Measurements from ENCODE around the gene DPRX. TPM values are rescaled to one million over a fixed set of nuclear protein-coding genes. Genes with fewer than 3 reads are reported as not detected.

Gene DPRX
- total RNA-seq, 1 donor from 2014 or later, result not detected

DNA sequence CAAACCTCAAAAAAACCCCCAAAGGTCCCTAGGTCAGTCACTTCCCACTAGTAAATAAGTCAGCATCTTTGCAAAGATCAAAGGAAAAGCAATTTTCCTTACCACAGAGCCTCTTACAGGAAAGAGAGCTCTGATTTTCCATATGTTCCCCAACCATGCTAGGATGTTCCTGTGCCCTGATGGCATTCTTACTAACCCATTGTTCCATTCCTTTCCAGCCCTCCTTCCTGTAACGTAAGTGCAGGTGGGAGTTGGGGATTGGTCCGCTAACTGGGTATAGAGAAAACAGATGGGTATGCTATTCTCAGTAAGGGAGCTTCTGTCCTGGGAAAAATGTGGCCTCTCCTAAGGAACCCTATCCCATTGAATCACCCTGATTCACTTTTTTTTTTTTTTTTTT, 14.3 kb downstream of the DPRX start:
- Mint-ChIP-seq H3K4me3 (ENCODE audit: unreplicated experiment) (no peak overlapping the region), H3K4me1 (ENCODE audit: low read depth) (no peaks in the 10 kb centered on the region), H3K27me3 (ENCODE audit: low read depth) (no peaks in the 10 kb centered on the region), H3K27ac (ENCODE audit: unreplicated experiment) (no peak overlapping the region), H3K36me3 (ENCODE audit: low read depth) (no peaks in the 10 kb centered on the region), H3K9me3 (ENCODE audit: low read depth) (peaks cover 31% of the 10 kb centered on the region)
- DNase-seq (ENCODE audit: low spot score), result no peak
- TF ChIP-seq, protein P1, sequence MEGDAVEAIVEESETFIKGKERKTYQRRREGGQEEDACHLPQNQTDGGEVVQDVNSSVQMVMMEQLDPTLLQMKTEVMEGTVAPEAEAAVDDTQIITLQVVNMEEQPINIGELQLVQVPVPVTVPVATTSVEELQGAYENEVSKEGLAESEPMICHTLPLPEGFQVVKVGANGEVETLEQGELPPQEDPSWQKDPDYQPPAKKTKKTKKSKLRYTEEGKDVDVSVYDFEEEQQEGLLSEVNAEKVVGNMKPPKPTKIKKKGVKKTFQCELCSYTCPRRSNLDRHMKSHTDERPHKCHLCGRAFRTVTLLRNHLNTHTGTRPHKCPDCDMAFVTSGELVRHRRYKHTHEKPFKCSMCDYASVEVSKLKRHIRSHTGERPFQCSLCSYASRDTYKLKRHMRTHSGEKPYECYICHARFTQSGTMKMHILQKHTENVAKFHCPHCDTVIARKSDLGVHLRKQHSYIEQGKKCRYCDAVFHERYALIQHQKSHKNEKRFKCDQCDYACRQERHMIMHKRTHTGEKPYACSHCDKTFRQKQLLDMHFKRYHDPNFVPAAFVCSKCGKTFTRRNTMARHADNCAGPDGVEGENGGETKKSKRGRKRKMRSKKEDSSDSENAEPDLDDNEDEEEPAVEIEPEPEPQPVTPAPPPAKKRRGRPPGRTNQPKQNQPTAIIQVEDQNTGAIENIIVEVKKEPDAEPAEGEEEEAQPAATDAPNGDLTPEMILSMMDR (IDR thresholded peaks at IDR 0.05), result no peak

DNA sequence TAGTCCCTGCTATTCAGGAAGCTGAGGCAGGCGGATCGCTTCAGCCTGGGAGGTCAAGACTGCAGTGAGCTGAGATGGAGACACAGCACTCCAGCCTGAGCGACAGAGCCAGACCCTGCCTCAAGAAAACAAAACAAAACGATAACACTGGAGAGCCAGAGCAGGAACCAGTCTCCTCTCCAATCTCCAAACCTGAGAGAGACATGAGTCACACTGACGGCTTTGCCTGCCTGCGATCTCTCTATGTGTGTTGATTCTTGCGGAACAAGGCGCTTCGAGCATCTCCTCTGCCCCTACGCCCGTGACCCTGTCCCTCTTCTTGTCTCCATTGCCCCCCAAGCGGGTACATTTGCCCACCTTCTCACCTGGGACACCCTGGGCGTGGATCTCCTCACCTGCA, 15.6 kb downstream of the DPRX start:
- TF ChIP-seq, protein P1 (IDR thresholded peaks at IDR 0.05), result no peak
- Mint-ChIP-seq H3K27ac (ENCODE audit: unreplicated experiment) (no peak overlapping the region), H3K27me3 (ENCODE audit: low read depth) (no peaks in the 10 kb centered on the region)

DNA sequence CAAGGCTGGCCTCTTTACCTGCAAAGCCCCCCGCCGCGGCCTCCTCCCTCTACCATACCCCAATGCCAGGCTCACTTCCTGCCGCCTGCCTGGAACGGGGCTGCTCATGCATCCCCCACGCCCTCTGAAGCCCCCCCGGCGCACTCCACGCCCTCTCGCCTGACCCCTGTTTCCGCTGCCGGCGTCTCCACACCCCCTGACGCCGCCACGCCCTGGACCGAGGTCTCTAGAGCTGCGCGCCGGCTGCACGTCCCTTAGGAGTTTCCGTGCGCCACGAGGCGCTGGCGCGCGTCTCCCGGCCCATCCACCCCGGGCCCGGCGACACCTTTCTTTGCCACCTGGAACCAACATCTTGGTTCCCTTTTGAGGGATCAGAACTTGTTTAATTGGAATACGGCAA, 16.0 kb downstream of the DPRX start:
- H3K4me1 Mint-ChIP-seq (ENCODE audit: low read depth), result no peaks in the 10 kb centered on the region
- DNase-seq (ENCODE audit: low spot score), result no peak
- no peaks in the 10 kb centered on the region for H3K27me3 Mint-ChIP-seq (ENCODE audit: low read depth)
- H3K27ac Mint-ChIP-seq (ENCODE audit: unreplicated experiment), result no peak overlapping the region
- H3K9me3 Mint-ChIP-seq (ENCODE audit: low read depth), result peaks cover 25% of the 10 kb centered on the region
- H3K36me3 Mint-ChIP-seq (ENCODE audit: low read depth), result peaks cover under 1% of the 10 kb centered on the region
- no peak overlapping the region for H3K4me3 Mint-ChIP-seq (ENCODE audit: unreplicated experiment)
- TF ChIP-seq, protein P1 (IDR thresholded peaks at IDR 0.05), result no peak

More for the DNA sequence above, 15.6 kb downstream of the DPRX start:
- DNase-seq (ENCODE audit: low spot score), result no peak
- no peaks in the 10 kb centered on the region for H3K36me3 Mint-ChIP-seq (ENCODE audit: low read depth)
- H3K9me3 Mint-ChIP-seq (ENCODE audit: low read depth), result peaks cover 28% of the 10 kb centered on the region
- no peak overlapping the region for H3K4me3 Mint-ChIP-seq (ENCODE audit: unreplicated experiment)
- H3K4me1 Mint-ChIP-seq (ENCODE audit: low read depth), result no peaks in the 10 kb centered on the region

DNA sequence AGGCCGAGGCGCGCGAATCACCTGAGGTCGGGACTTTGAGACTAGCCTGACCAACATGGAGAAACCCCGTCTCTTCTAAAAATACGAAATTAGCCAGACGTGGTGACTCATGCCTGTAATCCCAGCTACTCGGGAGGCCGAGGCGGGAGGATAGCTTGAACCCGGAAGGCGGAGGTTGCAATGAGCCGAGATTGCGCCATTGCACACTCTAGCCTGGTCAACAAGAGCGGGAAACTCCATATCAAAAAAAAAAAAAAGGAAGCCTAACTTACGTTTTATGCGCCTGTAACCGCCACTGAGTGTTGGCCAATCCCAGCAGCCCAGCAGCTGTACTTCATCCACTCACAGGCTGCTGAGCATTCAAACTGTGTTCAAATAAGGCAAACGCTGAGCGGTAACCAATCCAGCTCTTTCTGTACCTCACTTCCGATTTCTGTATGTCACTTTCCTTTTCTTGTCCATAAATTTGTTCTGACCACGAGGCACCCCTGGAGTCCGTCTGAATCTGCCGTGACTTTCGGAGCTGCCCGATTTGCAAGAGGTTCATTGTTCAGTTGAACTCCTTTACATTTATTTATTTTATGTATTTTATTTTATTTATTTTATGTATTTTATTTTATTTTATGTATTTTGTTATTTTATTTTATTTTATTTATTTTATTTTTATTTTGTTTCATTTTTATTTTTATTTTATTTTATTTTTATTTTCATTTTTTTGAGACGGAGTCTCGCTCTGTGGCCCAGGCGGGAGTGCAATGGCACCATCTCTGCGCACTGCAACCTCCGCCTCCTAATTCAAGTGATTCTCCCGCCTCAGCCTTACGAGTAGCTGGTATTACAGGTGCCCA, 18.2 kb downstream of the DPRX start:
- Mint-ChIP-seq H3K4me3 (ENCODE audit: unreplicated experiment) (no peak overlapping the region), H3K4me1 (ENCODE audit: low read depth) (no peaks in the 10 kb centered on the region), H3K27me3 (ENCODE audit: low read depth) (no peaks in the 10 kb centered on the region), H3K36me3 (ENCODE audit: low read depth) (peaks cover 2% of the 10 kb centered on the region), H3K27ac (ENCODE audit: unreplicated experiment) (no peak overlapping the region), H3K9me3 (ENCODE audit: low read depth) (peaks cover 21% of the 10 kb centered on the region)
- TF ChIP-seq, protein P1 (IDR thresholded peaks at IDR 0.05), result no peak
- DNase-seq (ENCODE audit: low spot score), result no peak

DNA sequence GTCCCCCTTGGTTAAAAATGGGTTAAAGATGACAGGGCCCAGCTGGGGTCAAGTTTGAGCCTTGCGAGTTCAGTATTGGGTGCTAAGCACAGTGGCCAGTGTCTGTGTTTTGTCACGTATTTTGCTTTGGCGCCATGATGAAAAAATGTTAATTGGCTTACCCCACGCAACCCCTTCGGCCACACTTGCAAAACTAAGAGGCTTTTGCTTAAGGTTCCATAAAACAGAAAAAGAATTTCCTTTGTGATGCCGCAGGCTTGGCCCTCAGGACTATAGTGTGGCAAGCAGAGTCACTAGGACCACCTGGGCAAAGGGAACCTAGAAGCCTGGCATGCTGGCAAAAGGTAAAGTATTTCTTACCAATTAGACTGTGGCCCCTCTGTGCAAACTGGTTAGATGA, 20.7 kb downstream of the DPRX start:
- H3K36me3 Mint-ChIP-seq (ENCODE audit: low read depth), result peaks cover 2% of the 10 kb centered on the region
- H3K4me3 Mint-ChIP-seq (ENCODE audit: unreplicated experiment), result no peak overlapping the region
- no peaks in the 10 kb centered on the region for H3K27me3 Mint-ChIP-seq (ENCODE audit: low read depth)
- H3K27ac Mint-ChIP-seq (ENCODE audit: unreplicated experiment), result no peak overlapping the region
- peaks cover 27% of the 10 kb centered on the region for H3K9me3 Mint-ChIP-seq (ENCODE audit: low read depth)
- DNase-seq (ENCODE audit: low spot score), result no peak
- H3K4me1 Mint-ChIP-seq (ENCODE audit: low read depth), result no peaks in the 10 kb centered on the region
- TF ChIP-seq, protein P1 (IDR thresholded peaks at IDR 0.05), result no peak

Measured in chondrocyte (in vitro differentiated cells).